ENCODE data around the gene RTN4R.
A peak's percentile ranks its signal among the peaks of the same experiment; 100 is the strongest.
"Not testable (repeated sequence)": the region's sequence is repeated elsewhere in the genome, so short reads cannot be mapped to it uniquely, and the experiment has no call there.

RTN4R gene

GRCh38 chr22:20283674-20284066 is 15.6 kb upstream of the RTN4R start:
- Mint-ChIP-seq H3K27ac (no peak overlapping the region), H3K4me1 (peaks cover 7% of the 10 kb centered on the region), H3K27me3 (no peaks in the 10 kb centered on the region), H3K9me3 (no peaks in the 10 kb centered on the region), H3K4me3 (no peak overlapping the region)
- DNase-seq (no peak), ATAC-seq (no peak)

GRCh38 chr22:20282901-20283673 is 15.0 kb upstream of the RTN4R start:
- Mint-ChIP-seq H3K4me1 (peaks cover 7% of the 10 kb centered on the region), H3K9me3 (no peaks in the 10 kb centered on the region), H3K27ac (peak overlapping the region in 1 of 2 donors; percentile 27), H3K4me3 (no peak overlapping the region), H3K27me3 (no peaks in the 10 kb centered on the region)
- DNase-seq: no peak
- no peak for ATAC-seq

GRCh38 chr22:20281891-20282290 is 13.8 kb upstream of the RTN4R start:
- Mint-ChIP-seq H3K4me3 (no peak overlapping the region), H3K27me3 (no peaks in the 10 kb centered on the region), H3K4me1 (peaks cover 7% of the 10 kb centered on the region), H3K27ac (no peak overlapping the region), H3K9me3 (no peaks in the 10 kb centered on the region)
- ATAC-seq (no peak), DNase-seq (no peak)

- ATAC-seq, DNase-seq, H3K4me1 Mint-ChIP-seq, H3K4me3 Mint-ChIP-seq, H3K27ac Mint-ChIP-seq, H3K9me3 Mint-ChIP-seq, H3K27me3 Mint-ChIP-seq: not testable (repeated sequence)
These were observed 13.4 kb upstream of the RTN4R start for GRCh38 chr22:20281473-20281872.

- H3K4me1 Mint-ChIP-seq: peaks cover 7% of the 10 kb centered on the region
- no peak overlapping the region for H3K27ac Mint-ChIP-seq
- H3K4me3 Mint-ChIP-seq: no peak overlapping the region
- H3K9me3 Mint-ChIP-seq: no peaks in the 10 kb centered on the region
- ATAC-seq (no peak), DNase-seq (no peak)
- no peaks in the 10 kb centered on the region for H3K27me3 Mint-ChIP-seq
These were observed 12.7 kb upstream of the RTN4R start for GRCh38 chr22:20280866-20281265.

- H3K9me3 Mint-ChIP-seq, H3K4me1 Mint-ChIP-seq, H3K27ac Mint-ChIP-seq, DNase-seq, H3K27me3 Mint-ChIP-seq, H3K4me3 Mint-ChIP-seq, ATAC-seq: not testable (repeated sequence)
These were observed 12.0 kb upstream of the RTN4R start for GRCh38 chr22:20280163-20280562.

- ATAC-seq (peak; percentile 13), DNase-seq (no peak)
- Mint-ChIP-seq H3K4me3 (no peak overlapping the region), H3K4me1 (peaks cover 7% of the 10 kb centered on the region), H3K27ac (no peak overlapping the region), H3K9me3 (no peaks in the 10 kb centered on the region), H3K27me3 (no peaks in the 10 kb centered on the region)
These were observed 11.6 kb upstream of the RTN4R start for GRCh38 chr22:20279662-20280134.

- DNase-seq, H3K4me1 Mint-ChIP-seq, H3K27me3 Mint-ChIP-seq, H3K9me3 Mint-ChIP-seq, H3K27ac Mint-ChIP-seq, ATAC-seq, H3K4me3 Mint-ChIP-seq: not testable (repeated sequence)
These were observed 10.8 kb upstream of the RTN4R start for GRCh38 chr22:20278726-20279490.

- not testable (repeated sequence) for H3K27me3 Mint-ChIP-seq, DNase-seq, H3K4me1 Mint-ChIP-seq, H3K9me3 Mint-ChIP-seq, H3K27ac Mint-ChIP-seq, H3K4me3 Mint-ChIP-seq, ATAC-seq
These were observed 10.0 kb upstream of the RTN4R start for GRCh38 chr22:20277936-20278635.

- no peak for ATAC-seq
- Mint-ChIP-seq H3K9me3 (no peaks in the 10 kb centered on the region), H3K4me1 (peaks cover 7% of the 10 kb centered on the region), H3K4me3 (no peak overlapping the region), H3K27me3 (no peaks in the 10 kb centered on the region), H3K27ac (no peak overlapping the region)
- DNase-seq: no peak
These were observed 8.3 kb upstream of the RTN4R start for GRCh38 chr22:20276468-20276867.

GRCh38 chr22:20275836-20276235 is 7.7 kb upstream of the RTN4R start:
- H3K4me3 Mint-ChIP-seq: no peak overlapping the region
- peaks cover 7% of the 10 kb centered on the region for H3K4me1 Mint-ChIP-seq
- ATAC-seq: no peak

GRCh38 chr22:20275325-20275724 is 7.2 kb upstream of the RTN4R start:
- H3K27ac Mint-ChIP-seq, ATAC-seq, H3K9me3 Mint-ChIP-seq, H3K4me1 Mint-ChIP-seq, H3K27me3 Mint-ChIP-seq, H3K4me3 Mint-ChIP-seq, DNase-seq: not testable (repeated sequence)

More at GRCh38 chr22:20275836-20276235, 7.7 kb upstream of the RTN4R start:
- Mint-ChIP-seq H3K27ac (no peak overlapping the region), H3K9me3 (no peaks in the 10 kb centered on the region), H3K27me3 (no peaks in the 10 kb centered on the region)
- DNase-seq: no peak

- H3K9me3 Mint-ChIP-seq, H3K4me1 Mint-ChIP-seq, H3K27ac Mint-ChIP-seq, DNase-seq, ATAC-seq, H3K4me3 Mint-ChIP-seq, H3K27me3 Mint-ChIP-seq: not testable (repeated sequence)
These were observed 6.3 kb upstream of the RTN4R start for GRCh38 chr22:20274374-20274773.

GRCh38 chr22:20273758-20274181 is 5.7 kb upstream of the RTN4R start:
- Mint-ChIP-seq H3K27me3 (no peaks in the 10 kb centered on the region), H3K4me1 (peaks cover 3% of the 10 kb centered on the region), H3K27ac (peak overlapping the region in 1 of 2 donors; percentile 54), H3K4me3 (no peak overlapping the region), H3K9me3 (no peaks in the 10 kb centered on the region)
- DNase-seq (no peak), ATAC-seq (no peak)

- no peak for ATAC-seq
- no peaks in the 10 kb centered on the region for H3K9me3 Mint-ChIP-seq
These were observed 4.6 kb upstream of the RTN4R start for GRCh38 chr22:20272700-20273099.

GRCh38 chr22:20272174-20272573 is 4.1 kb upstream of the RTN4R start:
- H3K9me3 Mint-ChIP-seq: no peaks in the 10 kb centered on the region
- DNase-seq (no peak), ATAC-seq (no peak)
- peaks cover 8% of the 10 kb centered on the region for H3K4me1 Mint-ChIP-seq
- H3K27me3 Mint-ChIP-seq: peaks cover under 1% of the 10 kb centered on the region
- no peak overlapping the region for H3K27ac Mint-ChIP-seq
- no peak overlapping the region for H3K4me3 Mint-ChIP-seq

More at GRCh38 chr22:20272700-20273099, 4.6 kb upstream of the RTN4R start:
- Mint-ChIP-seq H3K4me3 (no peak overlapping the region), H3K4me1 (peaks cover 6% of the 10 kb centered on the region), H3K27me3 (no peaks in the 10 kb centered on the region), H3K27ac (no peak overlapping the region)
- DNase-seq: no peak
